CD14-positive monocyte (primary cell): ENCODE results near the gene DIS3L2. TPM values are rescaled to one million over a fixed set of nuclear protein-coding genes. Genes with fewer than 3 reads are reported as not detected.
"Not testable (repeated sequence)": the region's sequence is repeated elsewhere in the genome, so short reads cannot be mapped to it uniquely, and the experiment has no call there.

Experiments used
- DNase-seq, 3 donors: peaks; one replicate each; pipeline ENCODE4 v3.0.0-alpha.2; 2011 to 2022
- H2AFZ ChIP-seq: 2 replicates; pipeline ENCODE4 v1.6.0; 2012; ENCODE audit warnings: mild to moderate bottlenecking, low read depth, low read length, inconsistent platforms; ENCODE audit not compliant: insufficient read depth, poor library complexity, severe bottlenecking
- H3K27ac ChIP-seq, 2 donors: 1 replicate in 1 of 2; 2 replicates in 1 of 2; pipeline ENCODE4 v1.5.1; 2012 to 2013; ENCODE audit warnings: low read length in 2 of 2, control low read depth in 1 of 2, inconsistent platforms in 1 of 2, low read depth in 1 of 2, mild to moderate bottlenecking in 1 of 2
- H3K27me3 ChIP-seq, 2 donors: one replicate each; pipeline versions ENCODE4 v1.6.0 to v1.6.1; 2011 to 2013; ENCODE audit warnings: low read length in 2 of 2; ENCODE audit not compliant: control insufficient read depth in 2 of 2, insufficient read depth in 2 of 2
- H3K36me3 ChIP-seq, 2 donors: replicated peaks in 1 of 2; 1 replicate in 1 of 2; 2 replicates in 1 of 2; pipeline versions ENCODE4 v1.5.1 to v1.6.1; 2012 to 2013; ENCODE audit warnings: low read length in 2 of 2, control low read depth in 1 of 2, inconsistent platforms in 1 of 2, mild to moderate bottlenecking in 1 of 2; ENCODE audit not compliant: insufficient read depth in 2 of 2, control insufficient read depth in 1 of 2
- H3K4me1 ChIP-seq, 2 donors: 1 replicate in 1 of 2; 2 replicates in 1 of 2; pipeline versions ENCODE4 v1.5.1 to v1.6.1; 2012 to 2013; ENCODE audit warnings: low read length in 2 of 2, control low read depth in 1 of 2, inconsistent platforms in 1 of 2, mild to moderate bottlenecking in 1 of 2, moderate library complexity in 1 of 2; ENCODE audit not compliant: insufficient read depth in 2 of 2, control insufficient read depth in 1 of 2
- H3K4me2 ChIP-seq: replicated peaks from 2 replicates; pipeline ENCODE3; 2012; ENCODE audit warnings: low read length, moderate library complexity, mild to moderate bottlenecking; ENCODE audit not compliant: poor library complexity, severe bottlenecking; ENCODE audit errors: extremely low read depth
- H3K4me3 ChIP-seq, 3 experiments: fragments of 200-600 bp in 1 of 3; sonication (generic) in 1 of 3; replicated peaks in 1 of 3; 1 replicate in 2 of 3; 2 replicates in 1 of 3; pipeline ENCODE4 v1.5.1; 2011 to 2013; ENCODE audit warnings: low read length in 3 of 3, mild to moderate bottlenecking in 3 of 3, control low read depth in 2 of 3, low read depth in 2 of 3, inconsistent platforms in 1 of 3, moderate library complexity in 1 of 3
- H3K79me2 ChIP-seq: 2 replicates; pipeline ENCODE4 v1.6.0; 2012; ENCODE audit warnings: mild to moderate bottlenecking, control low read depth, inconsistent platforms, low read length, moderate library complexity; ENCODE audit not compliant: insufficient read depth
- H3K9ac ChIP-seq: 2 replicates; pipeline ENCODE4 v1.6.0; 2017; ENCODE audit warnings: low read length, mild to moderate bottlenecking; ENCODE audit not compliant: insufficient read depth, poor library complexity, severe bottlenecking
- H3K9me3 ChIP-seq, 2 donors: replicated peaks in 1 of 2; 1 replicate in 1 of 2; 2 replicates in 1 of 2; pipeline versions ENCODE4 v1.5.1 to v1.6.1; 2012 to 2013; ENCODE audit warnings: low read length in 2 of 2, control low read depth in 1 of 2; ENCODE audit not compliant: control insufficient read depth in 1 of 2, insufficient read depth in 1 of 2
- H4K20me1 ChIP-seq: 2 replicates; pipeline ENCODE4 v1.6.0; 2012; ENCODE audit warnings: mild to moderate bottlenecking, low read length, control low read depth, moderate library complexity; ENCODE audit not compliant: insufficient read depth
- H3K27ac Mint-ChIP-seq, 7 donors: one replicate each; pipeline ENCODE4 v1.8.0; 2020; ENCODE audit warnings: mild to moderate bottlenecking in 7 of 7, mixed read lengths in 7 of 7, moderate library complexity in 6 of 7, inconsistent platforms in 2 of 7
- H3K27me3 Mint-ChIP-seq, 3 donors: one replicate each; pipeline ENCODE4 v1.8.0; 2021 to 2022; ENCODE audit warnings: low read depth in 3 of 3, mild to moderate bottlenecking in 3 of 3, mixed read lengths in 3 of 3, moderate library complexity in 3 of 3, inconsistent platforms in 1 of 3
- H3K36me3 Mint-ChIP-seq, 2 donors: one replicate each; pipeline ENCODE4 v1.8.0; 2020; ENCODE audit warnings: mixed read lengths in 2 of 2, inconsistent platforms in 1 of 2, mild to moderate bottlenecking in 1 of 2
- H3K4me1 Mint-ChIP-seq: one replicate; pipeline ENCODE4 v1.8.0; 2020; ENCODE audit warnings: mild to moderate bottlenecking, mixed read lengths
- H3K4me3 Mint-ChIP-seq, 2 donors: one replicate each; pipeline ENCODE4 v1.8.0; 2020; ENCODE audit warnings: mild to moderate bottlenecking in 2 of 2, mixed read lengths in 2 of 2, moderate library complexity in 1 of 2
- H3K9me3 Mint-ChIP-seq, 7 donors: one replicate each; pipeline ENCODE4 v1.8.0; 2020 to 2022; ENCODE audit warnings: mixed read lengths in 7 of 7, mild to moderate bottlenecking in 6 of 7, moderate library complexity in 6 of 7, inconsistent platforms in 2 of 7
- WGBS: methylation state at CpG from one replicate; pipeline ENCODE4 v1.1.5; 2013; ENCODE audit warnings: missing lambda C conversion rate; ENCODE audit not compliant: insufficient coverage; 5-methylcytosine and 5-hydroxymethylcytosine counted together
- intact Hi-C, 2 donors: fragments of 100-400 bp; cut with micrococcal nuclease; formaldehyde crosslinking; loops; one replicate each; pipeline versions ENCODE4 v1.15.0 to v1.15.1; 2023
- polyA plus RNA-seq, 3 donors: library from polyadenylated mRNA; depleted of rRNA in 1 of 3; unstranded in 2 of 3; stranded (reverse) in 1 of 3; fragments of 300-500 nt in 2 of 3; fragments of >200 nt in 1 of 3; fragmentation: Illumina TruSeq in 2 of 3; gene quantifications; 1 replicate in 2 of 3; 2 replicates in 1 of 3; pipeline ENCODE4 v1.2.3, GENCODE V29; 2012 to 2021
- TF ChIP-seq, protein P1 (sequence below): fragments of 200-600 bp; IDR thresholded peaks from one replicate; pipeline ENCODE4 v1.8.0; 2022; ENCODE audit warnings: antibody characterized with exemption, mild to moderate bottlenecking

The DIS3L2 gene
- polyA plus RNA-seq, 3 donors: 6.0 to 21.7 (median 6.4) TPM

- DNase-seq: no peak
- H3K4me1 Mint-ChIP-seq: no peaks in the 10 kb centered on the region
- Histone ChIP-seq H3K4me3 (no peak overlapping the region), H3K4me1 (no peaks in the 10 kb centered on the region), H3K9me3 (no peaks in the 10 kb centered on the region), H3K9ac (no peak overlapping the region), H4K20me1 (no peaks in the 10 kb centered on the region), H2AFZ (peak overlapping the region; percentile 35), H3K27ac (no peak overlapping the region), H3K79me2 (no peaks in the 10 kb centered on the region), H3K36me3 (no peaks in the 10 kb centered on the region), H3K27me3 (no peaks in the 10 kb centered on the region), H3K4me2 (no peak overlapping the region)
- peaks cover 0 to 12% (median 2%) of the 10 kb centered on the region in 3 donors for H3K27me3 Mint-ChIP-seq
- 97% methylated on average over 13 of the region's 15 CpGs for WGBS
- no peak overlapping the region for H3K27ac Mint-ChIP-seq
- intact Hi-C loops: no loop called here
- TF ChIP-seq, protein P1, sequence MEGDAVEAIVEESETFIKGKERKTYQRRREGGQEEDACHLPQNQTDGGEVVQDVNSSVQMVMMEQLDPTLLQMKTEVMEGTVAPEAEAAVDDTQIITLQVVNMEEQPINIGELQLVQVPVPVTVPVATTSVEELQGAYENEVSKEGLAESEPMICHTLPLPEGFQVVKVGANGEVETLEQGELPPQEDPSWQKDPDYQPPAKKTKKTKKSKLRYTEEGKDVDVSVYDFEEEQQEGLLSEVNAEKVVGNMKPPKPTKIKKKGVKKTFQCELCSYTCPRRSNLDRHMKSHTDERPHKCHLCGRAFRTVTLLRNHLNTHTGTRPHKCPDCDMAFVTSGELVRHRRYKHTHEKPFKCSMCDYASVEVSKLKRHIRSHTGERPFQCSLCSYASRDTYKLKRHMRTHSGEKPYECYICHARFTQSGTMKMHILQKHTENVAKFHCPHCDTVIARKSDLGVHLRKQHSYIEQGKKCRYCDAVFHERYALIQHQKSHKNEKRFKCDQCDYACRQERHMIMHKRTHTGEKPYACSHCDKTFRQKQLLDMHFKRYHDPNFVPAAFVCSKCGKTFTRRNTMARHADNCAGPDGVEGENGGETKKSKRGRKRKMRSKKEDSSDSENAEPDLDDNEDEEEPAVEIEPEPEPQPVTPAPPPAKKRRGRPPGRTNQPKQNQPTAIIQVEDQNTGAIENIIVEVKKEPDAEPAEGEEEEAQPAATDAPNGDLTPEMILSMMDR: no peak
- no peak overlapping the region for H3K4me3 Mint-ChIP-seq
- no peaks in the 10 kb centered on the region for H3K9me3 Mint-ChIP-seq
- H3K36me3 Mint-ChIP-seq: no peaks in the 10 kb centered on the region
Measured at GRCh38 chr2:231946241-231946814, 15.2 kb upstream of the DIS3L2 start.

GRCh38 chr2:231947112-231947511 lies 14.4 kb upstream of the DIS3L2 start:
- H3K27ac ChIP-seq, H3K36me3 ChIP-seq, H2AFZ ChIP-seq, H3K9ac ChIP-seq, H4K20me1 ChIP-seq, DNase-seq, H3K4me3 ChIP-seq, H3K4me1 Mint-ChIP-seq, H3K27me3 ChIP-seq, H3K79me2 ChIP-seq, H3K36me3 Mint-ChIP-seq, H3K4me1 ChIP-seq, H3K4me3 Mint-ChIP-seq, H3K9me3 Mint-ChIP-seq, H3K4me2 ChIP-seq, intact Hi-C loops, H3K9me3 ChIP-seq: not testable (repeated sequence)
- Mint-ChIP-seq H3K27me3 (peaks cover 0 to 12% (median 2%) of the 10 kb centered on the region in 3 donors), H3K27ac (peak overlapping the region in 1 of 7 donors; percentile 54)
- 100% methylated on average over 6 of the region's 11 CpGs for WGBS
